Activated gamma-delta T cell (primary cell): ENCODE data around the gene NPSR1.
"Not testable (repeated sequence)": the region's sequence is repeated elsewhere in the genome, so short reads cannot be mapped to it uniquely, and the experiment has no call there.

Experiments
- DNase-seq: peaks from one replicate; lab custom pipeline; 2025; lab: John Stamatoyannopoulos, UW

NPSR1 gene

DNA sequence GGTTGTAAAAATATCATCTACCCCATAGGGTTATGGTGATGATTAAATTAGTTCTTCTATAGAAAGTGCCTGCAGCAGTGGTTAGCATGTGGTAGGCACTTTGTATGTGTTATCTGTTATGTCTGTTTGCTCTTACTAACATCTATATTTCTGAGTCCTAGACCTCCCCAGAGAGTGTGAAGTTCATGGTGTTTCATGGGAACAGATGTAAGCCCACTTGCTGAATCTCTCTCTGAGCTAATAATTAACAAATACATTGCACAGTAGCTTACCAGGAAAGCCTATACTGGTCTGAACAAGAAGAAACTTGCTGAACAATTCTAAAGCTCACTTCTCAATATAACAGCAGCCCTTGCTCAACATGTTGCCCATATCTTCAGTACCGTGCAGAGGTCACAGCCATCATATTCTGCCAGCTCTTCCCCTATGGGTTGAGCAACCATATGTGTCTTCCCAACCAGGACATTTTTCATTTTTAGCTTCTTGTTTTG lies 100.1 kb downstream of the NPSR1 start:
- DNase-seq: no peak

GRCh38 chr7:34759477-34760125 lies 101.6 kb downstream of the NPSR1 start:
- no peak for DNase-seq

- no peak for DNase-seq
Observed at GRCh38 chr7:34760271-34760670, 102.3 kb downstream of the NPSR1 start.

GRCh38 chr7:34761206-34761605 lies 103.2 kb downstream of the NPSR1 start:
- DNase-seq: no peak

DNA sequence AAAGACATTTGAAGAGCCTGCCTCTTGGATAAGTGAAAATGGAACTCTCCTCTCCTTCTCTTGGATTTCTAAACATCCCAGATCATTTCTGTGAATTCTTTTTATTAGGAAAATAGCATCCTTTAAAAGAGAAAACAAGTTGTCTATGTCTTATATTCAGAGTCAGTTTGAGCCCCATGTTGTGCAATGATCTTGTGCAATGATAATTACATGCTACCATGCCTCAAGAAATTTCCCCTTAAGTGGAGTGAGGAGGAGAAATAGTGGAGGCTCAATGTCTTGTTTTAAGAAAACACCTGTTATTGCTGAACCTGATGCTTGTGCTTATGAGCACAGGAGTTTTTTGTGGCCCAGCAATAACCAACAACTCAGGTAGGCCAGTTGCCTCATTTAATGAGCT lies 103.6 kb downstream of the NPSR1 start:
- no peak for DNase-seq

DNA sequence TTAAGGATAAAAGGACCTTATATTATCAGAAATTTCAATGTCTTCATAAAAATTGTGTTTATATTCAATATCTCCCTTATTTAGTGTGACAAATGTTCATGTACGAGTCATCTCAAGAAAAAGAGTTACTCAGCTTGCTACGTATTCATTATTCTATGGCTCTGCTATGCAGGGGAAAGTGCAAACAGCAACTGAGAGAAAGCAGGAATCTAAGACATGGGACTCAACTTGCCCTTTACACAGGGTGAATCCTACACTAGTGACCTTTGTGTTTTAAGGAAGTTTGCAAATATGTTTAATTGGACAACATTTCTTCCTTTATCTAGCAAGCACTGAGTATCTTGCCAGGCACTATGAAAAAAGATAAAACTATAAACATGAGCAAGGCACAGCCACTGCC lies 104.7 kb downstream of the NPSR1 start:
- DNase-seq: no peak

- DNase-seq: no peak
Observed at GRCh38 chr7:34772296-34772938, 114.4 kb downstream of the NPSR1 start.

- no peak for DNase-seq
Observed at GRCh38 chr7:34776748-34777358, 118.8 kb downstream of the NPSR1 start.

DNA sequence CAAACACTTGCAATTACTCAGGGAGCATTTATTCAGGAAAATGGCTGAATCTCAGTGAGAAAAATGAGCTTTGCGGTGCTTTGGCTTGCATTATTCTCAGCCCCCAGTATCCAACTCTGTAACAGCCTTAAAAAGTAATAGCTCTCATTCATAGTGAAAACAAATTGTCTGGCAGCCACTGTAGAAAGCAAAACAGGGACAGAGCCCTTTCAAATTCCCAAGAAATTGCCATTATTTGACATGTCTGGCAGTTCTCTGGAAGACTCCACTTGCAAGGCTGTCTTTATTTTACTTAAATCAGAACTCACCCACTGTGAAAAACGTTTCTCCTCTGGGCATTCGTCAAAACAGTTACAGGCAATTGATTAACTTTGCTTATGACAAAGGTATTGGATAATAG lies 122.5 kb downstream of the NPSR1 start:
- DNase-seq: no peak

DNA sequence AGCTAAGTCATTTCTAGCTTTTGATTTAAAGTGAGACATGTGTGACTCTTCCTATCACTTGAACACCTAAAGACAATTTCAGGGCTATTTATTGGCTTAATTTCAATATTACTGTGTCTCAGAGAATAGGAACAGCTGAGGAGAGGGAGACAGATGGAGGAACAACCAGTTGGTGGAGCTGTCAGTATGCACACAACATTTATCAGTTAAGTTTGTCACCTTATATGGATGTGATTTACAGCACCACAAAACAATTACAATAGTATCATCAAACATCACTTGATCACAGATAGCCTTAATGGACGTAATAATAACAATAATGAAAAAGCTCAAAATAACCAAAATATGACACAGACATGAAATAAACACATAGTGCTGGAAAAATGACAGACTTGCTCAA lies 129.6 kb downstream of the NPSR1 start:
- DNase-seq: no peak

- DNase-seq: no peak
Observed at GRCh38 chr7:34806831-34807230, 148.8 kb downstream of the NPSR1 start.

DNA sequence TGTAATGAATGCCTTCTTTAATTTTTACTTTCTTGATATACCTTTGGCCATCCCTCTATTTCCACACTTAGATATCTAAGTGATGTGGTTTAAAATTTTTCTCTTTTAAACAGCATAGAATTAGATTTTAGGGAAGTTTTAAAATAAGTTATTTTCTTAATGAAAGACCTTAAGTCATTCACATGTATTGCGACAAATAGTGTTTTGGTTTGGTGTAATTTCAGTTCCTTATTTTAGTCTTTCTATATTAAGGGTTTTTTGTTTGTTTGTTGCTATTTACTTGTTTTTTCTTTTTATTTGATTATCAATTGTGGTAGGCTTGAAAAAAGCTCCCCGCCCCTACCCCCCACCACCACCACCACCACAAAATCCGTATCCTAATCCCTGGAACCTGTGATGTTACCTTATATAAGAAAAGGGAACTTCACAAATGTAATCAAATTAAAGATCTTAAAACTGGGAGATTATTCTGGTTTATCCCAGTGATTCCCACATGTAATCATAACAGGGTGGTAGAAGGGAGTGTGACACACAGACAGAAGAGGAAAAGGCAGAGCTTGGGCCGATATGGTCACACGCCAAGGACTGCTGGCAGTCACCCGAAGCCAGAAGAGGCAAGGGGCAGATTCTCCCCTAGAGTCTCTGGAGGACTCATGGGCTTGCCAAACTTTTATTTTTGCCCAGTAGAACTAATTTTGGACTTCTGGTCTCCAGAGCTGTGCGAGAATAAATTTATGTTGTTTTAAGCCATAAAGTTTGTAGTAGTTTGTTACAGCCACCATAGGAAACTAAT lies 149.7 kb downstream of the NPSR1 start:
- no peak for DNase-seq

GRCh38 chr7:34814203-34814842 lies 156.3 kb downstream of the NPSR1 start:
- not testable (repeated sequence) for DNase-seq

GRCh38 chr7:34821932-34822558 lies 164.0 kb downstream of the NPSR1 start:
- DNase-seq: no peak

DNA sequence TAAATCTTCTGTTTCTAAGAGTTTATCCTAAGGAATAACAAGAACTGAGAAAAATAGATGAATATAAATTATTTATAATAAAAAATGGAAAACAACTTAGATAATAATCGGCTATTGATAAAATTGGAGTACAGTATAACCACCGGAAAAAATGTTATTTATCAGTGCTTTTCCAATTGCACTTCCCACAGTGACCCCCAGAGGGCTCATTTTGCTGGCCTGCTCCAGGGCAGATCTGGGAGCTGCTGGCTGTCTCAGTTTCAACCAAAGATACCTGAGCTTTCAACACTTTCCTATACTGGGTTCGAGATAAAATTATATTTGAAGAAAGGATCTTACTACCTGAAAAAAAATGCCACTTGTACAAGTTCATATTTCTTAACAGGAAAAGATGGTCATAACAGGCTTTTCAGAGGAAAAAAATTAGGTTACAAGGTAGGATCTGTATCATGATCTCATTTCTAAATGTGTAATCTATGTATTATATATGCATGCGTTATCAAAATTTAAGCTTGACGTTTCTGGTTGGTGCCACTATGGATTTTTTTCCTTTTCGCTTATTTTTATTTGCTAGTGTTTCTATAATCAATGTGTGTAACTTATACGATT lies 165.7 kb downstream of the NPSR1 start:
- DNase-seq: no peak

GRCh38 chr7:34825221-34825620 lies 167.2 kb downstream of the NPSR1 start:
- no peak for DNase-seq

- DNase-seq: no peak
Observed at GRCh38 chr7:34830390-34830789, 172.4 kb downstream of the NPSR1 start.

- DNase-seq: no peak
Observed at GRCh38 chr7:34831436-34831835, 173.4 kb downstream of the NPSR1 start.

DNA sequence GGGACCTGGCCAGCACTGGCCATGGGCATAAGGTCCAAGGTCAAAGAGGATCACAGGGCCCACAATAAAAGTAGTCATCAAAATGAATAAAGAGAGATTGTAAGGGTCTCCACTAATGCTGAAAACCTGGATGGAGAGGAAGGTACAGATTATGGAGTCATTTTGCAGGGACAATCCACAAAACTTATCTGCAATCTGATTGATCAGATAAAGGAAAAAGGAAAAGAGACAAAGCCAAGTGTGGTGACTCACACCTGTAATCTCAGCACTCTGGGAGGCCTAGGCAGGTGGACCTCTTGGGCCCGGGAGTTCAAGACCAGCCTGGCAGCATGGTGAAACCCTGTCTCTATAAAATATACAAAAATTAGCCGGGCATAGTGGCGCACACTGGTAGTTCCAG lies 174.0 kb downstream of the NPSR1 start:
- no peak for DNase-seq

DNA sequence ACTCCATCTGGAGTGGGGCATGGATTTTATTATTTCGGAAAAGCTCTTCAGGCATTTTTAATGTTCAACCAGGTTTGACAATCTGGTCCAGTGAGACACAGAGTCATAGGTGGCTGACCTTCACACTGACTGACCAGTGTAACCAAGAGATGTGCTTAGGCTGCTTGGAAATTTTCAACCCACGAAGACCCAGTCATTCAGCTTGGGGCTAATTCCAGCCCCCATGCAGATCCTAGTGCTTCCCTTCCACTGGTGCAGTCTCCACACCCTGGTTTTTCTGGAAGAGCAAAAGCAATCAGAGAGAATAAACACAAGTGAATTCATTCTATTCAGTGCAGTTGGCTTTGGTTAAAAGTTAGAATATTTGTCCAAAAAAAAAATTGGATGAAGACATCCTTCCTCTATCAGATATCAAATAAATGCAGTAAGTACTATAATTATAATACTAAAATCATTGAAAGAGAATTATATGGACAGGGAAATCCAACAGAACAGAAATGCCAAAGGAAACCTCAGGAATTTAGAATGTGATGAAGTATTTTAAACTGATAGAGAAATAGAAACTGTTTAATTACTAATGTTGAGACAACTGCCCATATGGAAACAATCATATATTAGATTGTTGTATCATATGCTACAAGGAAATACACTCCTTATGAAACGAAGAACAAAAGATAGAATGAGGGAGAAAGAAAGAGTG lies 178.0 kb downstream of the NPSR1 start:
- DNase-seq: no peak
